Mesenchymal stem cell (in vitro differentiated cells and primary cell): ENCODE data around the gene KDSR.

Source experiments
- DNase-seq: peaks from one replicate; pipeline ENCODE4 v3.0.0-alpha.2; 2013
- H2AFZ ChIP-seq: one replicate; pipeline ENCODE4 v1.6.1; 2013; ENCODE audit warnings: low read depth, mild to moderate bottlenecking, control low read depth, inconsistent platforms, low read length, moderate library complexity
- H2AK5ac ChIP-seq: 2 replicates; pipeline ENCODE4 v1.6.1; 2013; ENCODE audit warnings: low read length, moderate library complexity, mild to moderate bottlenecking, inconsistent platforms; ENCODE audit not compliant: severe bottlenecking
- H2BK120ac ChIP-seq: one replicate; pipeline ENCODE4 v1.6.1; 2013; ENCODE audit warnings: low read depth, mild to moderate bottlenecking, inconsistent platforms, low read length, moderate library complexity
- H2BK12ac ChIP-seq, 2 experiments: one replicate each; pipeline ENCODE4 v1.6.1; 2013; ENCODE audit warnings: inconsistent platforms in 2 of 2, low read length in 2 of 2, mild to moderate bottlenecking in 2 of 2, moderate library complexity in 2 of 2, control low read depth in 1 of 2
- H2BK15ac ChIP-seq: one replicate; pipeline ENCODE4 v1.6.1; 2013; ENCODE audit warnings: mild to moderate bottlenecking, low read depth, inconsistent platforms; ENCODE audit not compliant: poor library complexity, severe bottlenecking
- H2BK5ac ChIP-seq: 2 replicates; pipeline ENCODE4 v1.6.1; 2013; ENCODE audit warnings: low read depth, mild to moderate bottlenecking, low read length, control low read depth, inconsistent platforms; ENCODE audit not compliant: poor library complexity, severe bottlenecking
- H3K14ac ChIP-seq, 2 experiments: one replicate each; pipeline ENCODE4 v1.6.1; 2013; ENCODE audit warnings: inconsistent platforms in 2 of 2, low read length in 2 of 2, control low read depth in 1 of 2, mild to moderate bottlenecking in 1 of 2, moderate library complexity in 1 of 2
- H3K18ac ChIP-seq, 2 experiments: one replicate each; pipeline ENCODE4 v1.6.1; 2013; ENCODE audit warnings: inconsistent platforms in 2 of 2, low read length in 2 of 2, control low read depth in 1 of 2, low read depth in 1 of 2, mild to moderate bottlenecking in 1 of 2
- H3K23ac ChIP-seq, 2 experiments: one replicate each; pipeline ENCODE4 v1.6.1; 2013; ENCODE audit warnings: inconsistent platforms in 2 of 2, low read length in 2 of 2, mild to moderate bottlenecking in 2 of 2, moderate library complexity in 2 of 2, control low read depth in 1 of 2
- H3K27ac ChIP-seq: 2 replicates; pipeline ENCODE4 v1.5.1; 2013; ENCODE audit warnings: mild to moderate bottlenecking, moderate library complexity, low read length, control low read depth, inconsistent platforms; ENCODE audit not compliant: poor library complexity, severe bottlenecking
- H3K27me3 ChIP-seq, 2 experiments: 2 replicates each; pipeline versions ENCODE4 v1.6.1 to v1.7.0; 2013; ENCODE audit warnings: low read length in 2 of 2, mild to moderate bottlenecking in 2 of 2, moderate library complexity in 2 of 2, control low read depth in 1 of 2, inconsistent platforms in 1 of 2; ENCODE audit not compliant: control insufficient read depth in 1 of 2, insufficient read depth in 1 of 2
- H3K36me3 ChIP-seq, 2 experiments: 2 replicates each; pipeline versions ENCODE4 v1.6.1 to v1.7.0; 2013; ENCODE audit warnings: low read length in 2 of 2, control low read depth in 1 of 2, inconsistent platforms in 1 of 2, low read depth in 1 of 2, mild to moderate bottlenecking in 1 of 2; ENCODE audit not compliant: insufficient read depth in 2 of 2, control insufficient read depth in 1 of 2
- H3K4ac ChIP-seq, 2 experiments: one replicate each; pipeline ENCODE4 v1.6.1; 2013; ENCODE audit warnings: inconsistent platforms in 2 of 2, low read length in 2 of 2, mild to moderate bottlenecking in 2 of 2, moderate library complexity in 2 of 2, control low read depth in 1 of 2, low read depth in 1 of 2
- H3K4me1 ChIP-seq: 2 replicates; pipeline ENCODE4 v1.6.1; 2013; ENCODE audit warnings: low read depth, low read length, control low read depth; ENCODE audit not compliant: control insufficient read depth, insufficient read depth
- H3K4me2 ChIP-seq: 2 replicates; pipeline ENCODE4 v1.6.1; 2013; ENCODE audit warnings: low read length, mild to moderate bottlenecking, inconsistent platforms; ENCODE audit not compliant: poor library complexity, severe bottlenecking
- H3K4me3 ChIP-seq, 2 experiments: 2 replicates each; pipeline versions ENCODE4 v1.5.1 to v1.7.0; 2013; ENCODE audit warnings: low read length in 2 of 2, mild to moderate bottlenecking in 2 of 2, control low read depth in 1 of 2, low read depth in 1 of 2; ENCODE audit not compliant: insufficient read depth in 1 of 2
- H3K79me1 ChIP-seq: replicated peaks from 2 replicates; pipeline ENCODE4 v1.6.1; 2013; ENCODE audit warnings: mild to moderate bottlenecking, control low read depth, low read length, inconsistent platforms; ENCODE audit not compliant: poor library complexity, severe bottlenecking
- H3K9ac ChIP-seq: 2 replicates; pipeline ENCODE4 v1.7.0; 2013; ENCODE audit warnings: mild to moderate bottlenecking, low read length, moderate library complexity
- H3K9me3 ChIP-seq: 2 replicates; pipeline ENCODE4 v1.7.0; 2013; ENCODE audit warnings: mild to moderate bottlenecking, low read length; ENCODE audit not compliant: control insufficient read depth
- H4K8ac ChIP-seq: one replicate; pipeline ENCODE4 v1.6.1; 2013; ENCODE audit warnings: inconsistent platforms, mild to moderate bottlenecking, low read length, moderate library complexity
- H4K91ac ChIP-seq: one replicate; pipeline ENCODE4 v1.6.1; 2013; ENCODE audit warnings: mild to moderate bottlenecking, low read length, inconsistent platforms
- WGBS: methylation state at CpG from one replicate; pipeline ENCODE4 v1.1.7; 2013; ENCODE audit warnings: mixed read lengths; 5-methylcytosine and 5-hydroxymethylcytosine counted together

KDSR gene

GRCh38 chr18:63313396-63313917, 53.5 kb downstream of the KDSR start:
- Histone ChIP-seq H2BK120ac (no peak overlapping the region), H2AFZ (no peak overlapping the region)

GRCh38 chr18:63312737-63313395, 54.1 kb downstream of the KDSR start:
- H2BK120ac ChIP-seq = no peak overlapping the region
- H4K8ac ChIP-seq = no peak overlapping the region
- H3K14ac ChIP-seq = no peak overlapping the region
- H2AFZ ChIP-seq = no peak overlapping the region
- H3K4ac ChIP-seq = no peak overlapping the region
- H3K27me3 ChIP-seq = no peaks in the 10 kb centered on the region
- no peak overlapping the region for H3K4me3 ChIP-seq
- no peaks in the 10 kb centered on the region for H3K9me3 ChIP-seq
- no peak for DNase-seq
- H2BK5ac ChIP-seq = no peak overlapping the region
- no peak overlapping the region for H3K27ac ChIP-seq
- peaks cover 21% of the 10 kb centered on the region for H3K79me1 ChIP-seq
- no peak overlapping the region for H4K91ac ChIP-seq
- no peak overlapping the region for H2AK5ac ChIP-seq
- 83% methylated on average over 4 of the region's 5 CpGs for WGBS
- no peak overlapping the region for H3K23ac ChIP-seq
- no peak overlapping the region for H3K18ac ChIP-seq
- H3K36me3 ChIP-seq = no peaks in the 10 kb centered on the region
- H3K9ac ChIP-seq = no peak overlapping the region
- peaks cover 11% of the 10 kb centered on the region for H3K4me1 ChIP-seq
- H3K4me2 ChIP-seq = no peak overlapping the region
- no peak overlapping the region for H2BK12ac ChIP-seq
- no peak overlapping the region for H2BK15ac ChIP-seq

More at GRCh38 chr18:63313396-63313917, 53.5 kb downstream of the KDSR start:
- Histone ChIP-seq H2AK5ac (peak overlapping the region; percentile 3), H3K4me3 (no peak overlapping the region), H3K4me1 (peaks cover 16% of the 10 kb centered on the region), H3K4me2 (no peak overlapping the region), H3K27me3 (no peaks in the 10 kb centered on the region), H3K79me1 (peaks cover 27% of the 10 kb centered on the region), H3K18ac (no peak overlapping the region), H3K4ac (no peak overlapping the region), H2BK15ac (no peak overlapping the region), H3K23ac (no peak overlapping the region), H2BK12ac (no peak overlapping the region), H4K91ac (no peak overlapping the region), H3K9ac (no peak overlapping the region), H2BK5ac (no peak overlapping the region), H3K36me3 (no peaks in the 10 kb centered on the region), H3K9me3 (no peaks in the 10 kb centered on the region), H3K27ac (no peak overlapping the region), H4K8ac (no peak overlapping the region), H3K14ac (no peak overlapping the region)
- no peak for DNase-seq
- 89% methylated on average over 4 of the region's 5 CpGs for WGBS

GRCh38 chr18:63312019-63312409, 55.0 kb downstream of the KDSR start:
- H3K4me3 ChIP-seq = no peak overlapping the region
- peaks cover 20% of the 10 kb centered on the region for H3K79me1 ChIP-seq
- no peak overlapping the region for H2BK120ac ChIP-seq
- 100% methylated on average over 1 of the region's 3 CpGs for WGBS
- no peaks in the 10 kb centered on the region for H3K27me3 ChIP-seq
- no peak overlapping the region for H4K91ac ChIP-seq
- no peak for DNase-seq
- H3K4me2 ChIP-seq = no peak overlapping the region
- H2AFZ ChIP-seq = no peak overlapping the region
- no peak overlapping the region for H3K18ac ChIP-seq
- H2BK5ac ChIP-seq = no peak overlapping the region
- no peak overlapping the region for H3K14ac ChIP-seq
- H3K4me1 ChIP-seq = peaks cover 9% of the 10 kb centered on the region
- H3K4ac ChIP-seq = no peak overlapping the region
- H2BK12ac ChIP-seq = no peak overlapping the region
- no peaks in the 10 kb centered on the region for H3K9me3 ChIP-seq
- H3K27ac ChIP-seq = no peak overlapping the region
- no peak overlapping the region for H2BK15ac ChIP-seq
- H3K23ac ChIP-seq = no peak overlapping the region
- no peak overlapping the region for H3K9ac ChIP-seq
- H3K36me3 ChIP-seq = no peaks in the 10 kb centered on the region
- H2AK5ac ChIP-seq = peak overlapping the region; percentile 40
- H4K8ac ChIP-seq = no peak overlapping the region

GRCh38 chr18:63311118-63312018, 55.6 kb downstream of the KDSR start:
- Histone ChIP-seq H2AFZ (no peak overlapping the region), H4K8ac (no peak overlapping the region), H3K4ac (no peak overlapping the region), H3K36me3 (no peaks in the 10 kb centered on the region), H2AK5ac (peak overlapping the region; percentile 40), H3K27me3 (no peaks in the 10 kb centered on the region), H3K4me2 (peak overlapping the region; percentile 58), H3K23ac (no peak overlapping the region), H3K4me3 (no peak overlapping the region), H3K9ac (peak overlapping the region; percentile 13), H2BK12ac (no peak overlapping the region), H3K79me1 (peaks cover 20% of the 10 kb centered on the region), H3K14ac (no peak overlapping the region), H2BK120ac (no peak overlapping the region), H3K27ac (peak overlapping the region; percentile 65), H3K4me1 (peaks cover 12% of the 10 kb centered on the region), H3K9me3 (no peaks in the 10 kb centered on the region), H3K18ac (no peak overlapping the region), H4K91ac (no peak overlapping the region), H2BK5ac (no peak overlapping the region), H2BK15ac (no peak overlapping the region)
- 86% methylated on average over 6 of the region's 8 CpGs for WGBS
- no peak for DNase-seq
